ENCODE measurements around the gene ACAD10.

DNA sequence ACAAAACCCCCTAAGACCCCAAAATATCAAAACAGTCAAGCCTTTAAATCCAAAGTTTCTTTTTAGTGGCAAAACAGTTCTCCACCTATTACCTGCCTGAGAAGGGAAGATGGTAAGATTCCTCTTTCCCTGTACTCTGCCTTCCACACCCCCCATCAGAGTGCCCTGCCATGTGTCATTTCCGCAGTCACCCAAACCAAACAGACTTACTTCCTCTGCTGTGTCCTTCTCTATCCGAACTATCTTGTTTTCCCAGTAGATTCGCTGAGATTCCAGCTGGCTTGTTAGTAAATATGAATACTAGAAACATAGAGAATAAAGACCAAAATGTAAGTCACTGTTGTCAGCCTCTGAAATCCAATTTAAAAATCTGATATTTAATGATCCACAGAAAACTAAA is 30.5 kb upstream of the ACAD10 start:
- TF ChIP-seq, protein P1, sequence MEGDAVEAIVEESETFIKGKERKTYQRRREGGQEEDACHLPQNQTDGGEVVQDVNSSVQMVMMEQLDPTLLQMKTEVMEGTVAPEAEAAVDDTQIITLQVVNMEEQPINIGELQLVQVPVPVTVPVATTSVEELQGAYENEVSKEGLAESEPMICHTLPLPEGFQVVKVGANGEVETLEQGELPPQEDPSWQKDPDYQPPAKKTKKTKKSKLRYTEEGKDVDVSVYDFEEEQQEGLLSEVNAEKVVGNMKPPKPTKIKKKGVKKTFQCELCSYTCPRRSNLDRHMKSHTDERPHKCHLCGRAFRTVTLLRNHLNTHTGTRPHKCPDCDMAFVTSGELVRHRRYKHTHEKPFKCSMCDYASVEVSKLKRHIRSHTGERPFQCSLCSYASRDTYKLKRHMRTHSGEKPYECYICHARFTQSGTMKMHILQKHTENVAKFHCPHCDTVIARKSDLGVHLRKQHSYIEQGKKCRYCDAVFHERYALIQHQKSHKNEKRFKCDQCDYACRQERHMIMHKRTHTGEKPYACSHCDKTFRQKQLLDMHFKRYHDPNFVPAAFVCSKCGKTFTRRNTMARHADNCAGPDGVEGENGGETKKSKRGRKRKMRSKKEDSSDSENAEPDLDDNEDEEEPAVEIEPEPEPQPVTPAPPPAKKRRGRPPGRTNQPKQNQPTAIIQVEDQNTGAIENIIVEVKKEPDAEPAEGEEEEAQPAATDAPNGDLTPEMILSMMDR (IDR thresholded peaks at IDR 0.05), result no peak
- no peak for TF ChIP-seq POLR2A (IDR thresholded peaks at IDR 0.05)
- no peak for TF ChIP-seq POLR2AphosphoS5 (IDR thresholded peaks at IDR 0.05)
- no peak for TF ChIP-seq EP300 (IDR thresholded peaks at IDR 0.05; ENCODE audit: low read depth)
